OCI-LY1 (cell line): ENCODE results near the gene ASXL2.

Source experiments
- H2AFZ ChIP-seq: fragments of 200-600 bp; sonication (generic), shearing (Covaris generic); 2 replicates; pipeline ENCODE4 v1.6.0; 2014; ENCODE audit warnings: antibody characterized with exemption, mild to moderate bottlenecking, low read length
- H3F3A ChIP-seq: fragments of 200-600 bp; sonication (generic), shearing (Covaris generic); 2 replicates; pipeline ENCODE4 v1.6.0; 2014; ENCODE audit warnings: mild to moderate bottlenecking, antibody characterized with exemption, low read length, moderate library complexity; ENCODE audit not compliant: insufficient read depth
- H3K27ac ChIP-seq: fragments of 200-600 bp; sonication (generic); 2 replicates; pipeline ENCODE4 v1.5.1; 2014; ENCODE audit warnings: low read length, mixed run types, mild to moderate bottlenecking, low read depth; ENCODE audit not compliant: poor library complexity, severe bottlenecking
- H3K27me3 ChIP-seq: fragments of 200-600 bp; sonication (generic); 2 replicates; pipeline ENCODE4 v1.6.0; 2014; ENCODE audit warnings: antibody characterized with exemption, mild to moderate bottlenecking, low read length, moderate library complexity; ENCODE audit not compliant: insufficient read depth
- H3K36me3 ChIP-seq: fragments of 200-600 bp; sonication (generic); 2 replicates; pipeline ENCODE4 v1.6.1; 2014; ENCODE audit warnings: mild to moderate bottlenecking, antibody characterized with exemption, low read length, moderate library complexity, mixed read lengths; ENCODE audit not compliant: insufficient read depth
- H3K4me1 ChIP-seq: fragments of 200-600 bp; sonication (generic); 2 replicates; pipeline ENCODE4 v1.5.1; 2014; ENCODE audit warnings: mild to moderate bottlenecking, low read length, moderate library complexity; ENCODE audit not compliant: insufficient read depth, severe bottlenecking
- H3K4me2 ChIP-seq: fragments of 200-600 bp; sonication (generic), shearing (Covaris generic); 2 replicates; pipeline ENCODE4 v1.6.1; 2014; ENCODE audit warnings: low read length
- H3K4me3 ChIP-seq: fragments of 200-600 bp; sonication (generic); 2 replicates; pipeline ENCODE4 v1.5.1; 2014; ENCODE audit warnings: low read length, low read depth, mild to moderate bottlenecking, mixed read lengths; ENCODE audit not compliant: poor library complexity, severe bottlenecking
- H3K79me2 ChIP-seq: fragments of 200-600 bp; shearing (Covaris generic); 2 replicates; pipeline ENCODE4 v1.6.1; 2016; ENCODE audit warnings: mixed run types, low read length, mixed read lengths; ENCODE audit not compliant: insufficient read depth
- H3K9ac ChIP-seq: fragments of 200-600 bp; sonication (generic), shearing (Covaris generic); 2 replicates; pipeline ENCODE4 v1.6.1; 2014; ENCODE audit warnings: mild to moderate bottlenecking, low read length, mixed read lengths
- H3K9me2 ChIP-seq: fragments of 200-600 bp; sonication (generic), shearing (Covaris generic); 2 replicates; pipeline ENCODE4 v1.6.1; 2014; ENCODE audit warnings: low read depth, mild to moderate bottlenecking, low read length, mixed read lengths
- H3K9me3 ChIP-seq: fragments of 200-600 bp; shearing (Covaris generic); 2 replicates; pipeline ENCODE4 v1.6.1; 2014; ENCODE audit warnings: low read length, mixed read lengths
- H4K20me1 ChIP-seq: fragments of 200-600 bp; sonication (generic), shearing (Covaris generic); 2 replicates; pipeline ENCODE4 v1.6.0; 2016; ENCODE audit warnings: mild to moderate bottlenecking, low read length; ENCODE audit not compliant: insufficient read depth
- CTCF ChIP-seq: fragments of 200-600 bp; sonication (generic), shearing (Covaris generic); IDR thresholded peaks from 2 replicates; pipeline ENCODE4 v1.5.1; 2017; ENCODE audit warnings: mild to moderate bottlenecking, antibody characterized with exemption, low read length, moderate library complexity, mixed read lengths
- EZH2 ChIP-seq: fragments of 200-600 bp; sonication (generic), shearing (Covaris generic); IDR thresholded peaks from 2 replicates; pipeline ENCODE4 v1.8.0; 2017; ENCODE audit warnings: borderline replicate concordance, mixed run types, mild to moderate bottlenecking, antibody characterized with exemption, low read length, moderate library complexity, mixed read lengths

The ASXL2 gene

GRCh38 chr2:25692143-25692542, 186.1 kb downstream of the ASXL2 start:
- Histone ChIP-seq H3K79me2 (no peaks in the 10 kb centered on the region), H2AFZ (no peak overlapping the region), H3K36me3 (no peaks in the 10 kb centered on the region), H3K27ac (no peak overlapping the region), H3K4me2 (no peak overlapping the region), H3K9me2 (no peaks in the 10 kb centered on the region), H4K20me1 (no peaks in the 10 kb centered on the region), H3K4me3 (no peak overlapping the region), H3K9me3 (no peaks in the 10 kb centered on the region), H3K27me3 (no peaks in the 10 kb centered on the region), H3K4me1 (no peaks in the 10 kb centered on the region), H3K9ac (no peak overlapping the region), H3F3A (no peaks in the 10 kb centered on the region)
- TF ChIP-seq CTCF, result no peak

DNA sequence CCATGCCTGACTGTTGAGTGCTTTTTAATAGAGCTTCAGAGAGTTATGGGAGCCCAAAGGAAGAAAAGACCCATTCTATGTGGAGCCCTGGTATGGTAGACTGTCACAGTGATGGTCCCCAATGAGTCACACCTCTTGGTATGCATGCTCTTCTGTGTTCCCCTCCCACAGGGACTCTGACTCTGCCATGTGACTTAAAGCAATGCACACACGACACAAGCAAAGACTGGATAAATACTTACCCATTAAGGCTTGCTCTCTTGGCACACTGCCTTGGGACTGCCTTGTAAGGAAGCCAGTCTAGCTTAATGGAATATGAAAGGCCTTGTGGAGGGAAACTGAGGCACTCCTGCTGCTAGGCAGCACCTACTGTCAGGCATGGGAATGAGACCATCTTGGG, 188.2 kb downstream of the ASXL2 start:
- no peak overlapping the region for H3K4me3 ChIP-seq
- H2AFZ ChIP-seq, result no peak overlapping the region
- H4K20me1 ChIP-seq, result no peaks in the 10 kb centered on the region
- H3K9me3 ChIP-seq, result no peaks in the 10 kb centered on the region
- H3K79me2 ChIP-seq, result no peaks in the 10 kb centered on the region
- H3K27me3 ChIP-seq, result no peaks in the 10 kb centered on the region
- H3F3A ChIP-seq, result no peaks in the 10 kb centered on the region
- no peak for TF ChIP-seq CTCF
- TF ChIP-seq EZH2, result no peak
- H3K4me1 ChIP-seq, result no peaks in the 10 kb centered on the region
- H3K36me3 ChIP-seq, result no peaks in the 10 kb centered on the region
- no peaks in the 10 kb centered on the region for H3K9me2 ChIP-seq
- no peak overlapping the region for H3K4me2 ChIP-seq
- no peak overlapping the region for H3K9ac ChIP-seq
- no peak overlapping the region for H3K27ac ChIP-seq

- no peaks in the 10 kb centered on the region for H3F3A ChIP-seq
- H3K4me1 ChIP-seq, result no peaks in the 10 kb centered on the region
- H3K4me2 ChIP-seq, result no peak overlapping the region
- H3K9ac ChIP-seq, result no peak overlapping the region
- no peak overlapping the region for H2AFZ ChIP-seq
- H4K20me1 ChIP-seq, result no peaks in the 10 kb centered on the region
- H3K4me3 ChIP-seq, result no peak overlapping the region
- no peaks in the 10 kb centered on the region for H3K9me2 ChIP-seq
- H3K36me3 ChIP-seq, result no peaks in the 10 kb centered on the region
- H3K27me3 ChIP-seq, result no peaks in the 10 kb centered on the region
- no peaks in the 10 kb centered on the region for H3K9me3 ChIP-seq
- H3K79me2 ChIP-seq, result no peaks in the 10 kb centered on the region
- no peak overlapping the region for H3K27ac ChIP-seq
- TF ChIP-seq CTCF, result no peak
- TF ChIP-seq EZH2, result no peak
Measured at GRCh38 chr2:25688236-25688635, 190.1 kb downstream of the ASXL2 start.
